GM12891 (cell line): ENCODE data around the gene TRUB1.

Experiments used
- DNase-seq: peaks from one replicate; pipeline ENCODE4 v3.0.0; 2011; ENCODE audit warnings: low spot score; ENCODE audit not compliant: insufficient read length
- FAIRE-seq: peaks from 2 replicates; lab custom pipeline; 2011; peaks lifted over from hg19 to GRCh38; lab: Jason Lieb, UNC
- PAX5 ChIP-seq: IDR thresholded peaks from 2 replicates; pipeline ENCODE4 v1.6.1; 2011; ENCODE audit warnings: low read length, moderate library complexity, mild to moderate bottlenecking; ENCODE audit not compliant: insufficient read depth, severe bottlenecking
- POLR2A ChIP-seq: IDR thresholded peaks from 2 replicates; pipeline ENCODE4 v1.6.1; 2011; ENCODE audit warnings: low read depth, low read length, control low read depth
- POLR2AphosphoS5 ChIP-seq: IDR thresholded peaks from 2 replicates; pipeline ENCODE4 v1.6.1; 2011; ENCODE audit warnings: low read depth, low read length, control low read depth
- POU2F2 ChIP-seq: IDR thresholded peaks from 2 replicates; pipeline ENCODE4 v1.6.1; 2011; ENCODE audit warnings: low read depth, mild to moderate bottlenecking, control low read depth, low read length, moderate library complexity
- SPI1 ChIP-seq: IDR thresholded peaks from 2 replicates; pipeline ENCODE4 v1.6.1; 2011; ENCODE audit warnings: low read depth, low read length, control low read depth
- TAF1 ChIP-seq: IDR thresholded peaks from 2 replicates; pipeline ENCODE4 v1.6.1; 2011; ENCODE audit warnings: low read depth, low read length, control low read depth

The TRUB1 gene

GRCh38 chr10:115023715-115024114, 85.7 kb downstream of the TRUB1 start:
- TF ChIP-seq POLR2A (no peak), POU2F2 (no peak), PAX5 (no peak), POLR2AphosphoS5 (no peak)
- DNase-seq (no peak), FAIRE-seq (no peak)

- FAIRE-seq (no peak), DNase-seq (no peak)
- TF ChIP-seq SPI1: no peak
- TF ChIP-seq POLR2AphosphoS5: no peak
- no peak for TF ChIP-seq PAX5
- TF ChIP-seq POU2F2: no peak
- TF ChIP-seq TAF1: no peak
These were observed 86.4 kb downstream of the TRUB1 start for GRCh38 chr10:115024371-115024770.

GRCh38 chr10:115026056-115026745, 88.2 kb downstream of the TRUB1 start:
- DNase-seq: no peak

GRCh38 chr10:115026746-115027140, 88.7 kb downstream of the TRUB1 start:
- DNase-seq (no peak), FAIRE-seq (no peak)
- no peak for TF ChIP-seq POLR2A
- no peak for TF ChIP-seq PAX5
- no peak for TF ChIP-seq SPI1
- TF ChIP-seq TAF1: no peak
- TF ChIP-seq POU2F2: no peak
- TF ChIP-seq POLR2AphosphoS5: no peak

More at GRCh38 chr10:115026056-115026745, 88.2 kb downstream of the TRUB1 start:
- TF ChIP-seq POLR2A: no peak
- TF ChIP-seq POLR2AphosphoS5: no peak
- no peak for TF ChIP-seq TAF1
- TF ChIP-seq PAX5: no peak
- no peak for TF ChIP-seq POU2F2
- no peak for TF ChIP-seq SPI1
- no peak for FAIRE-seq
